ENCODE results near the gene USP47. TPM values are rescaled to one million over a fixed set of nuclear protein-coding genes. Genes with fewer than 3 reads are reported as not detected.

The USP47 gene
- total RNA-seq, 1 experiment from 2014 or later = 50.4 TPM

DNA sequence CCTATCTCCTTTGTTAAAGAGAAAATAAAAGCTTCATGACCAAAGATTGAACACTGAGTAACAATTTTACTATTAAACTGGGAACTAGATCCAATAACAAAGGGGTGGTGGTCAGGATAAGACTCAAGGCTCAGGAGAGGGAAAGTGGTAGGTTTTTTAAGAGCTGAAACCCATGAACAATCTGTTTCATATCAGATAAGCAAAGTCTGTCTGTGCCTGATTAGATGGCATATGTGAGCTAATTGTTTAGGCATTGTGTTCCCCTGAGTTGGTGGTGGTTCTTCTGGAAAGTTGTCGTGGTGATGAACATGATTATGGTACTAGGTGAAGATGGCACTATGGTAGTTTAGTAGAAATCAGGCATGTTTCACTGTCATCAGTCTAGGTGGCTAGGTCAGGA lies 24.4 kb downstream of the USP47 start:
- H3K27me3 Mint-ChIP-seq (ENCODE audit: insufficient read depth, unreplicated experiment) = no peaks in the 10 kb centered on the region
- peaks cover 7% of the 10 kb centered on the region for H3K9me3 Mint-ChIP-seq (ENCODE audit: unreplicated experiment)
- H3K4me1 Mint-ChIP-seq (ENCODE audit: low read depth, unreplicated experiment) = peaks cover 25% of the 10 kb centered on the region
- CTCF ChIA-PET = no interaction called here
- BruUV-seq (replicated peaks) = no TSS peak
- POLR2A ChIA-PET = interaction anchor here (0.6 kb wide), 1 partner anchor 16 kb away, joined by 6 read pairs; no protein-coding TSS in a partner anchor
- intact Hi-C loops (cut with micrococcal nuclease; ENCODE audit: unreplicated experiment) = no loop called here
- H3K36me3 ChIP-seq (ENCODE audit: control insufficient read depth, insufficient read depth, low read length) = no peaks in the 10 kb centered on the region
- H3K4me3 ChIP-seq (ENCODE audit: low read depth, low read length) = no peak overlapping the region
- no peaks in the 10 kb centered on the region for H3K36me3 Mint-ChIP-seq (ENCODE audit: insufficient read depth, unreplicated experiment)
- no peaks in the 10 kb centered on the region for H3K9me3 ChIP-seq
- no peak overlapping the region for H3K4me3 Mint-ChIP-seq (ENCODE audit: unreplicated experiment)
- DNase-seq = no peak
- no peak overlapping the region for H3K27ac Mint-ChIP-seq (ENCODE audit: unreplicated experiment)
- TF ChIP-seq, protein P1, sequence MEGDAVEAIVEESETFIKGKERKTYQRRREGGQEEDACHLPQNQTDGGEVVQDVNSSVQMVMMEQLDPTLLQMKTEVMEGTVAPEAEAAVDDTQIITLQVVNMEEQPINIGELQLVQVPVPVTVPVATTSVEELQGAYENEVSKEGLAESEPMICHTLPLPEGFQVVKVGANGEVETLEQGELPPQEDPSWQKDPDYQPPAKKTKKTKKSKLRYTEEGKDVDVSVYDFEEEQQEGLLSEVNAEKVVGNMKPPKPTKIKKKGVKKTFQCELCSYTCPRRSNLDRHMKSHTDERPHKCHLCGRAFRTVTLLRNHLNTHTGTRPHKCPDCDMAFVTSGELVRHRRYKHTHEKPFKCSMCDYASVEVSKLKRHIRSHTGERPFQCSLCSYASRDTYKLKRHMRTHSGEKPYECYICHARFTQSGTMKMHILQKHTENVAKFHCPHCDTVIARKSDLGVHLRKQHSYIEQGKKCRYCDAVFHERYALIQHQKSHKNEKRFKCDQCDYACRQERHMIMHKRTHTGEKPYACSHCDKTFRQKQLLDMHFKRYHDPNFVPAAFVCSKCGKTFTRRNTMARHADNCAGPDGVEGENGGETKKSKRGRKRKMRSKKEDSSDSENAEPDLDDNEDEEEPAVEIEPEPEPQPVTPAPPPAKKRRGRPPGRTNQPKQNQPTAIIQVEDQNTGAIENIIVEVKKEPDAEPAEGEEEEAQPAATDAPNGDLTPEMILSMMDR (IDR thresholded peaks at IDR 0.05; ENCODE audit: insufficient read depth in 1 of 2, low read depth in 1 of 2, low read length in 1 of 2, severe bottlenecking in 1 of 2, unreplicated experiment in 1 of 2) = no peak
- peaks cover 11% of the 10 kb centered on the region for H3K4me1 ChIP-seq
- H3K27me3 ChIP-seq (replicated peaks; ENCODE audit: control insufficient read depth, insufficient read depth, low read length) = no peaks in the 10 kb centered on the region

DNA sequence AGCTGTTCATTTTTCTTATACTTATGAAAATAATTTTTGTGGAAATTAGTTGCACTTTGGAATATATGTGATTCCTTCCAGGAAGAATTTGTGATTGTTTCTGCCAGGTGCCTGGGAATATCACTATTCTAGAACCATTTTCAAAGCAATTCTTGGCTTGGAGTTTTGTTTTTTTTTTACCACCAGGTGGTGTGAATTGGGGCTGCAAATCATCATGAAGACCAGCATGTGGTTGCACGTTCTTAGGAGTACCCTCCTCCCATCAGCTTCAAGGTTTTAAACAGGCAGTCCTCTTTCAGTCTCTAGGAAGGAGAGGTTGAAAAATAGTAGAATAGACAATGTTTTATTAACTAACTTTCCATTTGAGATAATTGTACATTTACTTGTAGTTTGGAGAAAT lies 25.9 kb downstream of the USP47 start:
- Mint-ChIP-seq H3K9me3 (ENCODE audit: unreplicated experiment) (peaks cover 7% of the 10 kb centered on the region), H3K27me3 (ENCODE audit: insufficient read depth, unreplicated experiment) (no peaks in the 10 kb centered on the region), H3K36me3 (ENCODE audit: insufficient read depth, unreplicated experiment) (no peaks in the 10 kb centered on the region), H3K27ac (ENCODE audit: unreplicated experiment) (peak overlapping the region; percentile 25), H3K4me3 (ENCODE audit: unreplicated experiment) (no peak overlapping the region), H3K4me1 (ENCODE audit: low read depth, unreplicated experiment) (peaks cover 39% of the 10 kb centered on the region)
- no peaks in the 10 kb centered on the region for H3K9me3 ChIP-seq
- H3K4me3 ChIP-seq (ENCODE audit: low read depth, low read length) = no peak overlapping the region
- ChIA-PET POLR2A (no interaction called here), CTCF (no interaction called here)
- TF ChIP-seq, protein P1 (IDR thresholded peaks at IDR 0.05; ENCODE audit: insufficient read depth in 1 of 2, low read depth in 1 of 2, low read length in 1 of 2, severe bottlenecking in 1 of 2, unreplicated experiment in 1 of 2) = peak in 1 of 2 experiments; percentile 18
- H3K27me3 ChIP-seq (replicated peaks; ENCODE audit: control insufficient read depth, insufficient read depth, low read length) = no peaks in the 10 kb centered on the region
- no peak for DNase-seq
- H3K36me3 ChIP-seq (ENCODE audit: control insufficient read depth, insufficient read depth, low read length) = no peaks in the 10 kb centered on the region
- no TSS peak for BruUV-seq (replicated peaks)
- H3K4me1 ChIP-seq = peaks cover 21% of the 10 kb centered on the region
- intact Hi-C loops (cut with micrococcal nuclease; ENCODE audit: unreplicated experiment) = no loop called here

DNA sequence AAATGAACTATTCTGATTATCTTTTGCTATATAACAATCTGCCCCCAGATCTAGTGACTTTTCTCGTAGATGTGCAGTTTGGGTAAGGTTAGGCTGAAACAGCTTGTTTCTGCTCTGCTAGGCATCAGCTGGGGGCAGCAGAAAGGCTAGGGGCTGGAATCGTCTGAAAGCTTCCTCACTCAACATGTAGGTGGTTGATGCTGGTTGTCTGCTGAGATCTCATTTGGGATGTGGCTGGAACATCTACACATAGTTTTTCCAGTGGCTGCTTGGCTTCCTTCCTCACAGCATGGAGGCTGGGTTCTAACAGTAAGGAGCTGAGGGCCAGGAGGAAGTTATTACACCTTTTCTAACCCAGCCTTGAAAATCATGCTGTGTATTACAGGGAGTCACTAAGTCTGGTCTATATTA lies 30.2 kb downstream of the USP47 start:
- intact Hi-C loops (cut with micrococcal nuclease; ENCODE audit: unreplicated experiment) = loop anchor here (2.0 kb wide), 2 partner anchors 15 to 31 kb away; partner anchors contain the start of gene USP47
- Histone ChIP-seq H3K27me3 (replicated peaks; ENCODE audit: control insufficient read depth, insufficient read depth, low read length) (no peaks in the 10 kb centered on the region), H3K9me3 (no peaks in the 10 kb centered on the region), H3K4me1 (peaks cover 23% of the 10 kb centered on the region), H3K4me3 (ENCODE audit: low read depth, low read length) (no peak overlapping the region), H3K36me3 (ENCODE audit: control insufficient read depth, insufficient read depth, low read length) (no peaks in the 10 kb centered on the region)
- peak overlapping the region; percentile 37 for H3K4me3 Mint-ChIP-seq (ENCODE audit: unreplicated experiment)
- POLR2A ChIA-PET = interaction anchor here (0.6 to 1.3 kb wide), 5 partner anchors 10 to 1332 kb away, joined by 3 to 11 read pairs (median 7); no protein-coding TSS in a partner anchor
- no peaks in the 10 kb centered on the region for H3K9me3 Mint-ChIP-seq (ENCODE audit: unreplicated experiment)
- peaks cover 25% of the 10 kb centered on the region for H3K4me1 Mint-ChIP-seq (ENCODE audit: low read depth, unreplicated experiment)
- peaks cover 26% of the 10 kb centered on the region for H3K36me3 Mint-ChIP-seq (ENCODE audit: insufficient read depth, unreplicated experiment)
- TF ChIP-seq, protein P1 (IDR thresholded peaks at IDR 0.05; ENCODE audit: insufficient read depth in 1 of 2, low read depth in 1 of 2, low read length in 1 of 2, severe bottlenecking in 1 of 2, unreplicated experiment in 1 of 2) = no peak
- peak overlapping the region; percentile 58 for H3K27ac Mint-ChIP-seq (ENCODE audit: unreplicated experiment)
- DNase-seq = no peak
- CTCF ChIA-PET = interaction anchor here (0.6 to 1.6 kb wide), 6 partner anchors 22 to 1217 kb away, joined by 3 to 7 read pairs (median 5); partner anchors contain the start of gene USP47
- no peaks in the 10 kb centered on the region for H3K27me3 Mint-ChIP-seq (ENCODE audit: insufficient read depth, unreplicated experiment)
- no TSS peak for BruUV-seq (replicated peaks)
